T-helper 2 cell treated with Interferon-gamma antibody and Interleukin-4, amounts not matched to agents 5 μg/mL and 100 μg/mL, for 36 hours (primary cell): ENCODE results near the gene ACSL3.

ENCODE experiments used
- DNase-seq: peaks from one replicate; pipeline ENCODE4 v3.0.0; 2021; ENCODE audit warnings: low spot score
- H3K27ac Mint-ChIP-seq: one replicate; pipeline ENCODE4 v1.8.0; 2021; ENCODE audit warnings: mild to moderate bottlenecking, mixed read lengths
- H3K27me3 Mint-ChIP-seq: one replicate; pipeline ENCODE4 v1.8.0; 2021; ENCODE audit warnings: low read depth, mixed read lengths
- H3K36me3 Mint-ChIP-seq: one replicate; pipeline ENCODE4 v1.8.0; 2021; ENCODE audit warnings: low read depth, mixed read lengths
- H3K4me1 Mint-ChIP-seq: one replicate; pipeline ENCODE4 v1.8.0; 2021; ENCODE audit warnings: low read depth, mixed read lengths
- H3K4me3 Mint-ChIP-seq: one replicate; pipeline ENCODE4 v1.8.0; 2022; ENCODE audit warnings: mild to moderate bottlenecking, moderate library complexity, mixed read lengths
- H3K9me3 Mint-ChIP-seq: one replicate; pipeline ENCODE4 v1.8.0; 2021; ENCODE audit warnings: mixed read lengths

The ACSL3 gene

DNA sequence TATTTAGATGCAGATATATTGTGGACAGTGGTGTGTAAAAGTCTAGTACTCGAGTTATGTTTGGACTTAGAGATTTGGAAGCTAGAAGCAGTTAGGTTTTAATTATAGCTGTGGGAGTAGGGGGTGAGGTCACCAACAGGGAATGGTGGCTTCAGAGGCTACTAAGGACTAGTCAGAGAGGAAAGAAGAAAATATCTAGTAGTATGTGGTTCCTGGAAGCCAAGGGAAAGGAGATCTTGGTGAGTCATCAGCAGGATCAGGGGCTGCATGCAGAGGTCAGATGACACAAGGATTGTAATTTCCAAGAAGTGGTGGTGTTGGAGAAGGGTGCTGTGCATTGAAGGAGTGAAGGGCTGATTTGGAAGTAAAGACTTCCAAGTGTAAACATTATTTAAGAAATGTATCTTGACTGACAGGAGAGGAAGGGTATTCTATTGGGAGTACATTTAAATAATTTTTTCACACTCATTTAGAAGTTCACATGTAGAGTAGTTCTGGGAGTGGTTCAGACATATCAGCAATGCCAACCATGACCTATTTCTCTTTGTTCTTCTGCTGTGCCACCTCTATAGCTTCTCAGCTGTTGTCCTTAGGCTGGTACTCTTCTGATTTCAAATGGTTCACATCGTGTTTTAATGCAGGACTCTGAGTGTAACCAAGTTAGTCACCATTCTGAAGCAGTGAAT, 59.1 kb downstream of the ACSL3 start:
- Mint-ChIP-seq H3K27me3 (no peaks in the 10 kb centered on the region), H3K27ac (no peak overlapping the region), H3K4me1 (peaks cover 2% of the 10 kb centered on the region), H3K9me3 (no peaks in the 10 kb centered on the region), H3K4me3 (no peak overlapping the region), H3K36me3 (peaks cover 35% of the 10 kb centered on the region)
- no peak for DNase-seq

- DNase-seq: no peak
- no peak overlapping the region for H3K4me3 Mint-ChIP-seq
- H3K27ac Mint-ChIP-seq: peak overlapping the region; percentile 29
- H3K9me3 Mint-ChIP-seq: no peaks in the 10 kb centered on the region
- peaks cover 2% of the 10 kb centered on the region for H3K4me1 Mint-ChIP-seq
- no peaks in the 10 kb centered on the region for H3K27me3 Mint-ChIP-seq
- peaks cover 36% of the 10 kb centered on the region for H3K36me3 Mint-ChIP-seq
Observed at GRCh38 chr2:222920657-222921186, 59.9 kb downstream of the ACSL3 start.

DNA sequence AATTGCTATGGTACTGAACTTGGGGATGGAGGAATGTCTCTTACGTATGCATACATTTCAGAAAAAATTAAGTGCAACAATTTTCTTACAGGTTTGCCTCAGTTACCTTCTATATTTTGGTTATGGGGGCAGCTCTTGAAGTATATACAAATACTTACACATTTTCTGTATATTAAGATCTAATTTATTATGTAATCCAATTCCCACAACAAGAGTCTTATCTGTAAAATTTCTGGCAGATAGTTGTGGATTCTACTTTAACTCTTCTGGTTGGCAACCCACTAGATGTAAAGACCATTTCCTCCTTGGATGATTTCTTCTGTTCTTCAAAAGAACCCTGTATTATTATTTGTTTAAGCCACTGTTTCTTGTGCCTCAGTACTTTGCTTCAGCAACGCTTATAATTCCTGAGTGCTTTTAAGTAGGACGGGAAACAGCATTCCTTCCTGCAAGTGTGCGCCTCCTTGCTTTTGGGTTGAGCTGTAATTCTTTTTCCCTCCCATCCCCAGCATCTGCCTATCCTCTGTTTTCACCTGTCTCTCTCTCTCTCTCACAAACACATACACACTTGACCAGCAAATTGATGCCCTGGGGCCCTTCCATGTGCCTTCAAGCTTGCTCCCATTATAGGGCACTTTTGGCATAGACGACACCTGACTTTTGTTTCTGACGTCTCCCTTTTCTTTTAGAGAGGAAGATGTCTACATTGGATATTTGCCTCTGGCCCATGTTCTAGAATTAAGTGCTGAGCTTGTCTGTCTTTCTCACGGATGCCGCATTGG, 61.4 kb downstream of the ACSL3 start:
- Mint-ChIP-seq H3K36me3 (peaks cover 40% of the 10 kb centered on the region), H3K27ac (no peak overlapping the region), H3K4me3 (no peak overlapping the region), H3K27me3 (no peaks in the 10 kb centered on the region), H3K4me1 (peaks cover 2% of the 10 kb centered on the region), H3K9me3 (no peaks in the 10 kb centered on the region)
- no peak for DNase-seq

GRCh38 chr2:222926915-222927314, 66.1 kb downstream of the ACSL3 start:
- H3K27ac Mint-ChIP-seq: no peak overlapping the region
- H3K27me3 Mint-ChIP-seq: no peaks in the 10 kb centered on the region
- peaks cover 33% of the 10 kb centered on the region for H3K36me3 Mint-ChIP-seq
- DNase-seq: no peak
- no peaks in the 10 kb centered on the region for H3K4me1 Mint-ChIP-seq
- H3K4me3 Mint-ChIP-seq: no peak overlapping the region
- H3K9me3 Mint-ChIP-seq: no peaks in the 10 kb centered on the region

GRCh38 chr2:222927600-222927999, 66.8 kb downstream of the ACSL3 start:
- H3K27me3 Mint-ChIP-seq: no peaks in the 10 kb centered on the region
- H3K36me3 Mint-ChIP-seq: peaks cover 29% of the 10 kb centered on the region
- no peaks in the 10 kb centered on the region for H3K9me3 Mint-ChIP-seq
- no peak for DNase-seq
- no peak overlapping the region for H3K4me3 Mint-ChIP-seq
- no peak overlapping the region for H3K27ac Mint-ChIP-seq
- no peaks in the 10 kb centered on the region for H3K4me1 Mint-ChIP-seq

- Mint-ChIP-seq H3K36me3 (peaks cover 29% of the 10 kb centered on the region), H3K27ac (no peak overlapping the region), H3K4me1 (no peaks in the 10 kb centered on the region), H3K9me3 (no peaks in the 10 kb centered on the region), H3K4me3 (no peak overlapping the region), H3K27me3 (no peaks in the 10 kb centered on the region)
- DNase-seq: no peak
Observed at GRCh38 chr2:222928335-222928734, 67.5 kb downstream of the ACSL3 start.

GRCh38 chr2:222930862-222931261, 70.0 kb downstream of the ACSL3 start:
- peaks cover 36% of the 10 kb centered on the region for H3K36me3 Mint-ChIP-seq
- H3K9me3 Mint-ChIP-seq: no peaks in the 10 kb centered on the region
- no peaks in the 10 kb centered on the region for H3K4me1 Mint-ChIP-seq
- DNase-seq: no peak
- H3K27ac Mint-ChIP-seq: no peak overlapping the region
- no peak overlapping the region for H3K4me3 Mint-ChIP-seq
- H3K27me3 Mint-ChIP-seq: no peaks in the 10 kb centered on the region

GRCh38 chr2:222931659-222932058, 70.8 kb downstream of the ACSL3 start:
- DNase-seq: no peak
- no peaks in the 10 kb centered on the region for H3K9me3 Mint-ChIP-seq
- no peak overlapping the region for H3K27ac Mint-ChIP-seq
- H3K27me3 Mint-ChIP-seq: no peaks in the 10 kb centered on the region
- peaks cover 39% of the 10 kb centered on the region for H3K36me3 Mint-ChIP-seq
- H3K4me1 Mint-ChIP-seq: no peaks in the 10 kb centered on the region
- H3K4me3 Mint-ChIP-seq: no peak overlapping the region

GRCh38 chr2:222933458-222933857, 72.6 kb downstream of the ACSL3 start:
- Mint-ChIP-seq H3K4me3 (no peak overlapping the region), H3K36me3 (peaks cover 50% of the 10 kb centered on the region), H3K27ac (no peak overlapping the region), H3K9me3 (peaks cover 13% of the 10 kb centered on the region), H3K27me3 (no peaks in the 10 kb centered on the region), H3K4me1 (no peaks in the 10 kb centered on the region)
- no peak for DNase-seq

- peaks cover 13% of the 10 kb centered on the region for H3K9me3 Mint-ChIP-seq
- H3K4me1 Mint-ChIP-seq: peaks cover 2% of the 10 kb centered on the region
- DNase-seq: no peak
- no peak overlapping the region for H3K27ac Mint-ChIP-seq
- H3K4me3 Mint-ChIP-seq: no peak overlapping the region
- H3K36me3 Mint-ChIP-seq: peaks cover 52% of the 10 kb centered on the region
- H3K27me3 Mint-ChIP-seq: no peaks in the 10 kb centered on the region
Observed at GRCh38 chr2:222935688-222936298, 75.0 kb downstream of the ACSL3 start.

DNA sequence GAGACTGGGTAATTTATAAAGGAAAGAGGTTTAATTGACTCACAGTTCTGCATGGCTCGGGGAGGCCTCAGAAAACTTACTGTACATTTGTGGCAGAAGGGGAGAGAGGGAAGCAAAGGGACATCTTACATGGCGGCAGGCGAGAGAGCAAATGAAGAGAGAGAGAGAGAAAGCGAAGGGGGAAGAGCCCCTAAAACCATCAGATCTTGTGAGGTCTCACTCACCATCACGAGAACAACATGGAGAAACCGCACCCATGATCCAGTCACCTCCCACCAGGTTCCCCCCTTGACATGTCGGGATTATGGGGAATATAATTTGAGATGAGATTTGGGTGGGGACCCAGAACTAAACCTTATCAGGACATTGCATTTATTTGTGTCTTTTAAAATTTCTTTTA, 75.9 kb downstream of the ACSL3 start:
- H3K27me3 Mint-ChIP-seq: no peaks in the 10 kb centered on the region
- no peak for DNase-seq
- H3K36me3 Mint-ChIP-seq: peaks cover 49% of the 10 kb centered on the region
- H3K4me1 Mint-ChIP-seq: peaks cover 2% of the 10 kb centered on the region
- no peak overlapping the region for H3K4me3 Mint-ChIP-seq
- peaks cover 13% of the 10 kb centered on the region for H3K9me3 Mint-ChIP-seq
- H3K27ac Mint-ChIP-seq: no peak overlapping the region

- H3K36me3 Mint-ChIP-seq: peaks cover 45% of the 10 kb centered on the region
- H3K4me3 Mint-ChIP-seq: no peak overlapping the region
- peaks cover 13% of the 10 kb centered on the region for H3K9me3 Mint-ChIP-seq
- DNase-seq: no peak
- no peaks in the 10 kb centered on the region for H3K27me3 Mint-ChIP-seq
- peaks cover 4% of the 10 kb centered on the region for H3K4me1 Mint-ChIP-seq
- no peak overlapping the region for H3K27ac Mint-ChIP-seq
Observed at GRCh38 chr2:222938327-222938726, 77.5 kb downstream of the ACSL3 start.

DNA sequence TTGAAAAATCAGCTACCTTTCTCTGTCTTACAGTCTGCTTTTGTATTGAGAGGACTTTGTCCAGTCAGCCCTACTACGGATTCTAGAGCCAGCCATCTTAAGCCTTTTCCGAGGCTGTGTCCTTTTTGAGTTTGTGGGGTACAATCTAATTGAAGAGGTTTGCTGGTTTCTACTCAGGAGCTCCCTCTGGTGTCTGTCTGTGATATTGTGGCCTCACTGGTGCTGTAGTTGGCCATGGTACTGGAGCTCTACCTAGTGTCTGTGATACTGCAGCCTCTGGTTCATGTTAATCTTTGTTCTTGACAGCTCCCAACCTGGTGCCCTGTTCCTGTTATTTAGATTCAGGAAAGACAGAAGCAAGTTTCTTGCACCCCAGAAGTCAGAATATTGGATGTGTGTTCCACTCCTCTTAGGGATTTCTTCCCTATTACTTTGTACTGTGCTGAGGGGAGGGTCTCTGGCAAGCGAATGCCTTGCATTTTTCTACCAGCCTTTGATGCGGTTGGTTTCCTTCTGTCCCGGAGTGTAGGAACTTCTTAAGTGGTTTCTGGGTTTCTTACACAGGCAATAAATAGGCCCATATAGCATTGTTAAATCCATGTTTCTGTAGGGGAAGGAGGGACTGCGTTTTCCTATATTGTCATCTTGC, 78.5 kb downstream of the ACSL3 start:
- H3K36me3 Mint-ChIP-seq: peaks cover 41% of the 10 kb centered on the region
- DNase-seq: peak; percentile 46
- no peaks in the 10 kb centered on the region for H3K27me3 Mint-ChIP-seq
- H3K9me3 Mint-ChIP-seq: peaks cover 13% of the 10 kb centered on the region
- peaks cover 6% of the 10 kb centered on the region for H3K4me1 Mint-ChIP-seq
- H3K4me3 Mint-ChIP-seq: no peak overlapping the region
- H3K27ac Mint-ChIP-seq: no peak overlapping the region

- H3K4me1 Mint-ChIP-seq: peaks cover 6% of the 10 kb centered on the region
Observed at GRCh38 chr2:222939979-222940378, 79.1 kb downstream of the ACSL3 start.

More at GRCh38 chr2:222939979-222940378, 79.1 kb downstream of the ACSL3 start:
- Mint-ChIP-seq H3K9me3 (peaks cover 13% of the 10 kb centered on the region), H3K27ac (no peak overlapping the region), H3K36me3 (peaks cover 35% of the 10 kb centered on the region), H3K4me3 (no peak overlapping the region), H3K27me3 (no peaks in the 10 kb centered on the region)
- DNase-seq: no peak
